Myocyte (in vitro differentiated cells): Measurements from ENCODE around the gene ADGRE1. TPM values are rescaled to one million over a fixed set of nuclear protein-coding genes. Genes with fewer than 3 reads are reported as not detected.

ENCODE experiments used
- DNase-seq: peaks from one replicate; pipeline ENCODE4 v3.0.0-alpha.2; 2012; ENCODE audit warnings: low read depth
- total RNA-seq: library from RNA; depleted of rRNA; stranded (reverse); fragments of >200 nt; gene quantifications from 2 replicates; pipeline ENCODE4 v1.2.3, GENCODE V29; 2014

ADGRE1 gene
- total RNA-seq, 1 donor from 2014 or later, result not detected

GRCh38 chr19:6955082-6955481, 67.7 kb downstream of the ADGRE1 start:
- no peak for DNase-seq

- DNase-seq, result no peak
These were observed 69.2 kb downstream of the ADGRE1 start for GRCh38 chr19:6956573-6956972.

GRCh38 chr19:6958791-6959190, 71.4 kb downstream of the ADGRE1 start:
- DNase-seq, result no peak

GRCh38 chr19:6963244-6963852, 76.0 kb downstream of the ADGRE1 start:
- no peak for DNase-seq

GRCh38 chr19:6963937-6964336, 76.6 kb downstream of the ADGRE1 start:
- DNase-seq, result no peak

- DNase-seq, result no peak
These were observed 80.6 kb downstream of the ADGRE1 start for GRCh38 chr19:6967967-6968366.

- DNase-seq, result no peak
These were observed 82.1 kb downstream of the ADGRE1 start for GRCh38 chr19:6969490-6969889.

- no peak for DNase-seq
These were observed 82.6 kb downstream of the ADGRE1 start for GRCh38 chr19:6970021-6970420.

- DNase-seq, result no peak
These were observed 83.1 kb downstream of the ADGRE1 start for GRCh38 chr19:6970443-6970842.

GRCh38 chr19:6971366-6971765, 84.0 kb downstream of the ADGRE1 start:
- no peak for DNase-seq

- DNase-seq, result no peak
These were observed 88.8 kb downstream of the ADGRE1 start for GRCh38 chr19:6976197-6976596.

- no peak for DNase-seq
These were observed 92.0 kb downstream of the ADGRE1 start for GRCh38 chr19:6979399-6979798.

GRCh38 chr19:6983448-6983847, 96.1 kb downstream of the ADGRE1 start:
- no peak for DNase-seq

GRCh38 chr19:6987850-6988249, 100.5 kb downstream of the ADGRE1 start:
- DNase-seq, result no peak

GRCh38 chr19:6988257-6988656, 100.9 kb downstream of the ADGRE1 start:
- no peak for DNase-seq

Other genes starting within 250 kb of the ADGRE1 start
- gene TNFSF14, start 217.4 kb upstream of the ADGRE1 start, total RNA-seq, result not detected in 2 replicates
- 2.1 and 7.2 TPM in 2 replicates for gene C3, start 166.9 kb upstream of the ADGRE1 start, total RNA-seq
- 32.0 and 36.8 TPM in 2 replicates for gene GPR108, start 150.0 kb upstream of the ADGRE1 start, total RNA-seq
- gene TRIP10, start 147.9 kb upstream of the ADGRE1 start, total RNA-seq, result 29.1 and 43.1 TPM in 2 replicates
- not detected in 2 replicates for gene SH2D3A, start 120.1 kb upstream of the ADGRE1 start, total RNA-seq
- not detected in 2 replicates for gene VAV1, start 114.9 kb upstream of the ADGRE1 start, total RNA-seq
- not detected in 2 replicates for gene MBD3L2B, start 133.9 kb downstream of the ADGRE1 start, total RNA-seq
- not detected in 2 replicates for gene MBD3L5, start 143.0 kb downstream of the ADGRE1 start, total RNA-seq
- gene MBD3L4, start 152.6 kb downstream of the ADGRE1 start, total RNA-seq, result not detected in 2 replicates
- gene MBD3L2, start 161.7 kb downstream of the ADGRE1 start, total RNA-seq, result not detected in 2 replicates
- gene MBD3L3, start 171.1 kb downstream of the ADGRE1 start, total RNA-seq, result not detected in 2 replicates
- 7.8 and 9.4 TPM in 2 replicates for gene ZNF557, start 182.1 kb downstream of the ADGRE1 start, total RNA-seq